Activated T-cell treated with anti-CD3 and anti-CD28 coated beads, Interleukin-2, amount 50 U/mL, for 4 hours (primary cell): ENCODE results near the gene CAMTA1. TPM values are rescaled to one million over a fixed set of nuclear protein-coding genes. Genes with fewer than 3 reads are reported as not detected.

Experiments
- ATAC-seq, 2 donors: fragments of 200-7000 bp; cut with Tn5 transposase; one replicate each; pipeline ENCODE4 v1.10.0; 2021
- DNase-seq: peaks from one replicate; pipeline ENCODE4 v3.0.0-alpha.2; 2020
- H3K27me3 Mint-ChIP-seq: one replicate; pipeline ENCODE4 v1.8.0; 2021; ENCODE audit warnings: low read depth, mixed read lengths
- H3K36me3 Mint-ChIP-seq: one replicate; pipeline ENCODE4 v1.8.0; 2022; ENCODE audit warnings: mixed read lengths; ENCODE audit not compliant: insufficient read depth
- H3K4me1 Mint-ChIP-seq: one replicate; pipeline ENCODE4 v1.8.0; 2021; ENCODE audit warnings: low read depth, mixed read lengths
- H3K4me3 Mint-ChIP-seq: one replicate; pipeline ENCODE4 v1.8.0; 2021; ENCODE audit warnings: mild to moderate bottlenecking, moderate library complexity, mixed read lengths
- H3K9me3 Mint-ChIP-seq: one replicate; pipeline ENCODE4 v1.8.0; 2021; ENCODE audit warnings: mixed read lengths
- total RNA-seq, 3 donors: library from RNA; stranded (reverse); gene quantifications; one replicate each; pipeline ENCODE4 v1.2.1, GENCODE V29; 2021

Gene CAMTA1
- total RNA-seq, 3 donors from 2014 or later: 47.5 to 50.3 (median 47.7) TPM

DNA sequence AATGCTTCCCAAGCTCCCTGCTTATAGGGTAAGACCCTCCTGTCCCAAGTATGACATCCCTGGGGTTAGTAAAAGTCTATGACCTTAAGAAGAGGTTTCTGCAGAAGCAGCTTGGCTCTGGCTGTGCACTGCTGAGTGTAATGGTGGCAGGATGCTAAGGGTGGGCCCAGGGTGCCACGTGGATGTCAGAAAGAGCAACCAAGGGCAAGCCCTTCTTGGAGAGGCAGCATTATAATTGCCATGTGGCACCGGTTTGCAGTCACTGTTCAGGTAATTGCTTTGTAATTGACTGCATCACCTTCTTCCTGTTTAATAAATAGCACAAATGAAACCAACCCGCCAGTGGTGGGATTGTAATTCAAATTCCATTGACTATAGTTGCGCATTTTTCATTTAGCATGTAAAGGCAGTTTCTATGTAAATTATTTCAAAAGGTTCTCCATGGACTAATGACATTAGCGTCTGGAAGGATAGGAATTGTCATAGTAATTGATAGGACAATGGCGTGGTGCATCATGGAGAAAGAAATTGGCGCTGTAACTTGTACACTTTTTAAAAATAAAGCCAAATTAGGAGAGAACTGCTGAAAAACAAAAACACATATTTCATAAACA, 495.2 kb downstream of the CAMTA1 start:
- no peak for DNase-seq
- Mint-ChIP-seq H3K4me3 (no peak overlapping the region), H3K36me3 (no peaks in the 10 kb centered on the region), H3K9me3 (no peaks in the 10 kb centered on the region), H3K27me3 (peaks cover 18% of the 10 kb centered on the region), H3K4me1 (no peaks in the 10 kb centered on the region)
- ATAC-seq: no peak

DNA sequence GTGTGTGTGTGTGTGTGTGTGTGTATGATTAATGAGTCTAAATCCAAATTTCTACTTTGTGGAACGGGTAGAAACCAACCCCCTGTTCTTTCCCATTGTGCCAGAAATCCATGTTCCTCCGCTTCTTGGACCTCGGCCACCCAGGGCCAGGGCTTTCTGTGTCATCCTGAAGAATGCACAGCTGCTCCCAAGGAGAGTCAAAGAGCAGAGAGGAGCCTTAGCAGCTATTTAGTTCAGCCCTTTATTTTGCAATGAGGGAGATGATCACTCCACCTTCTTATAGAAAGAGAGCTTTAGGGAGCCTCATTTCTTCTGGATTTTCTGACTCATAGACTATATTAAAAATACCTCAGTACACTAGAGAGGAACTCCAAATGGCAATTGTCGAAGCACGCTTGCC, 496.6 kb downstream of the CAMTA1 start:
- no peak for ATAC-seq
- no peak for DNase-seq
- peaks cover 25% of the 10 kb centered on the region for H3K27me3 Mint-ChIP-seq
- H3K4me3 Mint-ChIP-seq: no peak overlapping the region
- H3K36me3 Mint-ChIP-seq: no peaks in the 10 kb centered on the region
- H3K9me3 Mint-ChIP-seq: no peaks in the 10 kb centered on the region
- H3K4me1 Mint-ChIP-seq: no peaks in the 10 kb centered on the region

DNA sequence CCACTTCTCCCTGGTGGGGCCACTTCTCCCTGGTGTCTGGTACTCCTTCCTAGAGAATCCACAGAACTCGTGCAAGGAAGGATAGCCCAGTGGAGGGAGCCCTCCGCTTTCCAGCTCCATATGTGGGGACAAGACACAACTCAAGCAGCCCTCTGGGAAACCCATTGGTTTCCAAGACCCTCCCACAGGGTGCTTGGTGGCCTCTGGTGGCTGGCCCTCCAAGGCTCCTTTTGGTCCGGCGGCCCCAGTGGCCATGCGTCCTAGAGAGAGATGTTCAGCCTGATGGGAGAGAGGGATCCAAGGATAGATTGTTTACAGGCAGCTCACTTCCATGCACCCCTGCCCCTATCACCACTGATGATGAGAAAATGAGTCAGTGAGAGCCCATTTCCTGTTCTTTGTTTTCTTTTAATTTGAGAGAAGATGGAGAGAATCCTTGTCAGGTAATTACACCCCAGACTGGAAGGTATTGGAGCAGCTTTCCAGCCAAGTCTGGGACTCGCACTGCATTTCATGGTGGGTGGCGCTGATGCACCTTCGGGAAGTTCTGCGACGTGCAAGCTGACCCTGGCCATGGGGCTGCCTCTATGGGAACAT, 499.7 kb downstream of the CAMTA1 start:
- Mint-ChIP-seq H3K36me3 (no peaks in the 10 kb centered on the region), H3K9me3 (peaks cover 6% of the 10 kb centered on the region), H3K4me3 (no peak overlapping the region), H3K4me1 (no peaks in the 10 kb centered on the region), H3K27me3 (peaks cover 30% of the 10 kb centered on the region)
- ATAC-seq (no peak), DNase-seq (no peak)

DNA sequence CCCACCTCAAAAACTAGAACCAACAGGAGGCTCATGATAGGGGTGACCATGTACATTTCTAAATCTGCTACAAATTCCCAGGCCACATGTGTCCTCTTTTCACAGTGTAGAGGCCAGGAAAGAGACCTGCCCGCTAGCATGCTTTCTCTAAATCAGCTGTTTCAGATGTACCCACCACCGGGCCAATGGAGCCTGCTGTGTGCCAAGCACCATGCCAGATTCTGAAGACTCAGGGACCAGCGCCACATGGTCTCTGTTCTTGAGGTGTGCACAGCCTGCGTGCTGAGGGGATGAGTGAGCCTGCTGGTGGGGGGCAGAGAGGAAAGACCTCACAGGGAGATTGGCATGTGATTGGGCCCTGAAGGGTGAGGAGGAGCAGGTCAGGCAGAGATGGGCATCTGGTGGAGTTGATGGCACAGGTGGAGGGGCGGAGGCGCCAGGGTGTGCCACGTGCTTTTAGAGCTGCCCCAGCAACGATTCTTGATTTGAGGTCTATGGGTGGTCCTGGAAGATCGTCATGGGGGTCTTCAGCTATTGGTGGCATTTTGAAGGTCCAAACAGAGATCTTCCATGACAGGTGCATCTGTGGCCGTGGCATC, 500.7 kb downstream of the CAMTA1 start:
- H3K9me3 Mint-ChIP-seq: peaks cover 6% of the 10 kb centered on the region
- DNase-seq (no peak), ATAC-seq (no peak)
- peaks cover 30% of the 10 kb centered on the region for H3K27me3 Mint-ChIP-seq
- no peaks in the 10 kb centered on the region for H3K36me3 Mint-ChIP-seq
- H3K4me1 Mint-ChIP-seq: no peaks in the 10 kb centered on the region
- H3K4me3 Mint-ChIP-seq: no peak overlapping the region

DNA sequence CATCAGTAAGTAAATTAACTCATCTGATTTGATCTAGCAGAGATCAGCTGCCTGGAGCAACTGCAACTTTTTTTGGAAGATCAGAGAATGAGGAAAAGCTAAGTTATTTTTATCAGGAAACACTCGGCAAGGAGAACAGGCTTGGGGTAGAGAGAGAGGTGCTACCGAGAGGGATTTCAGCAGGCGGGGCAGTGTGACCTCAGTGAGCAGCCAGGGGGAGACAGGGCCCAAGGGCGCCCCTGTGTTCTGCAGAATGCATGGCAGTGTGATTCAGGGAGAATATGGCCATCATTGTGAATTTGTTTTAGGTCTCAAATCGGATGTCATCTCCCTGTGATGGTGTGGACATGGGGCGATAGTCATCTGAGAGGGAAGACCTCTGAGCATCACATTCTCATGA, 501.8 kb downstream of the CAMTA1 start:
- Mint-ChIP-seq H3K36me3 (no peaks in the 10 kb centered on the region), H3K27me3 (peaks cover 30% of the 10 kb centered on the region), H3K4me3 (no peak overlapping the region), H3K4me1 (no peaks in the 10 kb centered on the region), H3K9me3 (peaks cover 6% of the 10 kb centered on the region)
- no peak for ATAC-seq
- no peak for DNase-seq

DNA sequence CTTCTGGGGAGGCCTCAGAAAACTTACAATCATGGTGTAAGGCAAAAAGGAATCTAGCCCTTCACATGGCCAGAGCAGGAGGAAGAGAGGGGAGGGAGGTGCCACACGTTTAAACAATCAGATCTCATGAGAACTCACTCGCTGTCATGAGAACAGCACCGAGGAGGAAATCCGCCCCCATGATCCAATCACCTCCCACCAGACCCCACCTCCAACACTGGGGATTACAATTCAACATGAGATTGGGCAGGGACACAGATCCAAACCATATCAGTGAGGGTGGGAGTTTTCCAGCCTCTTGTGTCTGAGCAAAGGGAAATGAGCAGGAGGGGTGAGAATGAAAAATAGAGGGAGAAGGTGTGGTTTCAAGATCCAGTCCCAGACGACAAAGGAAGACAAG, 503.7 kb downstream of the CAMTA1 start:
- H3K27me3 Mint-ChIP-seq: peaks cover 22% of the 10 kb centered on the region
- no peaks in the 10 kb centered on the region for H3K36me3 Mint-ChIP-seq
- ATAC-seq: no peak
- H3K4me3 Mint-ChIP-seq: no peak overlapping the region
- no peaks in the 10 kb centered on the region for H3K4me1 Mint-ChIP-seq
- DNase-seq: no peak
- H3K9me3 Mint-ChIP-seq: peaks cover 6% of the 10 kb centered on the region

DNA sequence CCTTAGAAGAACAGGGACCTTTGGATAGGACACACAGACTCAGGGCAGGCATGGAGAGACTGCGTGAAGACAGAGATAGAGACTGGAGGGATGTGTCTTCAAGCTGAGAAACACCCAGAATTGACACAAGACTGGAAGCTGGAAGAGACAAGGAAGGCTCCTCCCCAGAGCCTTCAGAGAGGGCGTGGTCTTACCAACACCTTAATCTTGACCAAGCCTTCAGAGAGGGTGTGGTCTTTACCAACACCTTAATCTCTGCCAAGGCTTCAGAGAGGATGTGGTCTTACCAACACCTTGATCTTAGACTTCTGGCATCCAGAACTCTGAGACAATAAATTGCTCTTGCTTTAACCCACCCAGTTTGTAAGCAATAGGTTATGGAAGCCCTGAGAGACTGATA, 504.4 kb downstream of the CAMTA1 start:
- peaks cover 6% of the 10 kb centered on the region for H3K9me3 Mint-ChIP-seq
- ATAC-seq (no peak), DNase-seq (no peak)
- H3K4me1 Mint-ChIP-seq: no peaks in the 10 kb centered on the region
- H3K36me3 Mint-ChIP-seq: no peaks in the 10 kb centered on the region
- H3K4me3 Mint-ChIP-seq: no peak overlapping the region
- H3K27me3 Mint-ChIP-seq: peaks cover 18% of the 10 kb centered on the region

DNA sequence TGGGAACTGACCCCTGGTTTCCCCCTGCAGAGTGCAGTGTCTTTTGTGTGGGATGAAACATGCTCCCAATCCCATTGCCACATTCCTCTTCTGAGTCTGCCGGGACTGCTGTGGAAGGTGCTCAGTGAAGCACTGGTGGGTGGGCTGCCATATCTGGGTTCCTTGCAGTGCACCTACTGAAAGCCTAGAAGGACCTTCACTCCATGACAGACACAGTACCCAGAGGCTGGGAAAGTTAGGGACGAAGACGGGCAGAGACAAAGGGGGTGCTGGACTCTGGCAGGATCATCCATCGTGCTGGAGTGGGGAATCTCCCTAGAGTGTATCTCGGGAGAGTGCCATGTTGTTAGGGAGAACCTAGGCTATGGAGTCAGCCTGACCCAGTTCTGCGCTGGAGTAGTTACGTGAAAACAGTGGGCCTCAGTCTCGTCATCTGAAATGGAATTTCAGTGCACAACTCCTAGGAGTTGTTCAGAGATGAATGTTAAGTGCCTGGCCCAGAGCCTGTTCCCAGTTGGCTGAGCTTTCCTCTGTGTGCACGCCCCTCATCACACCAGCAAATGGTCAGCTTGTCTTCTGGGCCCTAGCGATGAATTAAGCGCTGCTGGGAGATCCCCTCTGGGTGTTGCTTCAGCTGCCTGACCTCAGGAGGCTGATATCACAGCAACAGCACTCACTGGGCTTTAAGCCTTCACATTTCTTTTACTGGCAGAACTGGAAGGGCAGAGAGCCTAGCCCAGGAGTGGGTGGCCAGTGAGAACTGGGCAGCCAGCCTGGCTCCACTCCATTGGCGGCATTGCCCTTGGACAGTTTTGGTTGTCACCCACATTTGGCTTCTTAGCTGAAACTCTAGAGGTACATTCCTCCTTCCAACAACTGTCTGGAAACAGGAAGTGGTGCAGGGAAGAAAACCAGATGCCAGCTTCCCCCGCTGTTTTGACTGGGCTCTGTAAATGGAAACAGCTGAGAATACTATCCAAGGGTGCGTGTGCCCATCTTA, 506.0 kb downstream of the CAMTA1 start:
- H3K4me3 Mint-ChIP-seq: no peak overlapping the region
- H3K27me3 Mint-ChIP-seq: peaks cover 12% of the 10 kb centered on the region
- DNase-seq (no peak), ATAC-seq (no peak)
- H3K9me3 Mint-ChIP-seq: peaks cover 6% of the 10 kb centered on the region
- no peaks in the 10 kb centered on the region for H3K36me3 Mint-ChIP-seq
- H3K4me1 Mint-ChIP-seq: no peaks in the 10 kb centered on the region

DNA sequence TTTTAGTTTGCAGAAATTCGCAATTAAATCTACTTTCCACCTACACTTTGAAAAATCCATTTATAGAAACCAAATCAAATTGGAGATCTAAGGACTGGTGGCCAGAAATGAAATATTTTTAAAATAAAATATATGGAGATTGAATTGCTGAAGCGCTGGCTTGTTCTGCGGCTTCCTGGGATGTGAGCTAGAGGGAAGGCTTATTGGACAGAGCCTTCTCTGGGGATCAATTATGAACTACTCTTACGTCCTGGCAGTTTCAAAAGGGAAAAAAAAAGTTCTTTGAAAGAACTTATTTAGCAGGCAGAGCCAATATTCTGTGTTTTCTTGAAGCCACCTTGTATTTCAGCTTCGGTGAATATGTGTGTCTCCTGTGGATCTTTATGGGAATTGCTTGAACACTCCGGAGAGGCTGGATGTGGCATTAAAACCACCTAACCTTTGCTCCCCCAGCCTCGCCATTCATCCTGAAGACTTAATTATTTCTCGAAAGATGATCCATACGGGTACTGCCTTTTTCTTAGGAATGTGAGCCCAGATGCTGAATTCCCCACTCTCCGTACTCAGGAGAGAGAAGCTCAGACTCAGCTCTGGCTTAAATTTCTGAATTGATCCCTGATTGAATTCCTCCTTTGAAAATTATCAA, 506.9 kb downstream of the CAMTA1 start:
- Mint-ChIP-seq H3K4me3 (no peak overlapping the region), H3K4me1 (no peaks in the 10 kb centered on the region), H3K36me3 (no peaks in the 10 kb centered on the region), H3K27me3 (peaks cover 10% of the 10 kb centered on the region), H3K9me3 (peaks cover 6% of the 10 kb centered on the region)
- ATAC-seq (no peak), DNase-seq (no peak)

DNA sequence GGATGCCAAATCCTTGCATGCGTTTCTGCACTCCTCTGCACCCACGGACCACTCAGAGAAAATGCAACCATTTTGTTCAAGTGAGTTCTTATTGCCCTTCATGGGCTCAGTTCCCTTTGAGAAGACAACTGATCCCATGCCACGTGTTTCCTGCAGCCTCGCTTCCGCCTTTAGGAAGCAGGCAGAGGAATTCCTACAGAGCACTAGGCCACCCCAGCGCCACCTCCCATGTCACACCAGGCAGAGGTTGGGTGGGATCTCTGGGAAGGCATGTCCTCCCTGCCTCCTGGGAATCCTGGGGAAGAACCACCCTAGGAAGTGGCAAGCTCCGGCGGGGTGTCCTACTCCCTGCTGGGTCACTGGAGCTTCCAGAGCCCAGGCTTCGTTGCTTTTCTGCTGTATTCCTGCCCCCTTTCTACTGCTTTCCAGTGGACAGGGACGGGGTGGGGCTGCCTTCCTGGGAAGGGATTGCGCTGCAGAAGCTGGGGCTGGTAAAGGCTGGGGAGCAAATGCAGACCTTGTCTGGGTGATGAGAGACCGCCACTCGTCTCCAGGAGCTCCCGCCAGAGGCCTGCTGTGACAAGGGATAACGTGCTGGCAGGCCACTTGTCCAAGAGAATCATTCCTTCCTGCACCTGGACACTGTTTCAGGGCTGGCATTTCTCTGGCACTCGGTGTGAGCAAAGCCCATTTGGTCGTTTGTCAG, 507.6 kb downstream of the CAMTA1 start:
- H3K9me3 Mint-ChIP-seq: peaks cover 4% of the 10 kb centered on the region
- ATAC-seq: no peak
- no peak overlapping the region for H3K4me3 Mint-ChIP-seq
- no peaks in the 10 kb centered on the region for H3K4me1 Mint-ChIP-seq
- H3K36me3 Mint-ChIP-seq: no peaks in the 10 kb centered on the region
- H3K27me3 Mint-ChIP-seq: peaks cover 12% of the 10 kb centered on the region
- DNase-seq: no peak

DNA sequence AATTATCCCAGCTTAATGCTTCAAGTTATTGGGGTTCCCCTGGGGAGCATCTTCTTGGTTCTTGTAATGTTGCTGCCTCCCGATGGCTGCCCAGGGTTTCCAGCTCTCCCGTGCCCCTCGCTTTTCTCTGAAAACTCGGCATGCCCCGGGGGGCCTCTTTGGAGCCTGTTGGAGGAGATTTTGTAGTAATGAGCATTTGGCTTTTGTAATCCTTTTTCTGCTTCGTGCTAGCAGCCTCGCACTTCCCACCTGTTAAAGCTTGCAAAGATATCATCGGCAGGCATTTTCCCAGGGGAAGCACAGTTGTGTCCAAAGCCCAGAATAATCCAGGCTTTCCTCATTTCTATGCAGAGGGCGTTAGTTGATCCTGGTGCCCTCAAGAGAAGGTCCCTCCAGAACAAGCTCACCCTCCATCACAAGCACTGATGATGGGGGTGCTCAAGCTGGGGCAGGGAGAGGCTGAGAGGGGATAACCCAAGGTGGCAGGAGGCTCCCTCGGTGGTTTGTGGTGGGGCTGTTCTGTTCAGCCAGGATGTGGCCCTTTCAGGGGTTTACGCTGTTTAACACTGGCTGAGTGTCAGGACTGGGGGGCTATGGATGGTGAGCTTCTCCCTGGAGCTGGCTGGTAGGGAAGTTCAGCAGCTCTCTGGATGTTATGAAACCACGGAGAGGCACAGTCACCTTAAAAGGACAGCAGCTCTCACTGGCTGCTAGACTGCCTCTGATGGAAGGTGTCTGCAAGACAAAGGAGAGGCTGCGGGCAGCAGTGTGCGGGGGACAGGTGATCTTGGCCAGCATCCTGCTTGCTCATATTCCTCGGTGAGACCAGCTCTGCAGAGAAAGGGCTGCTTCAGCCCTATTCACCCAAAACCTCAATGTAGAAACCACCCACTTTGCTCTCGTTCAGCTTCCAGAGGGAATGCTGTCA, 508.7 kb downstream of the CAMTA1 start:
- no peaks in the 10 kb centered on the region for H3K36me3 Mint-ChIP-seq
- H3K9me3 Mint-ChIP-seq: no peaks in the 10 kb centered on the region
- peaks cover 8% of the 10 kb centered on the region for H3K27me3 Mint-ChIP-seq
- H3K4me3 Mint-ChIP-seq: no peak overlapping the region
- H3K4me1 Mint-ChIP-seq: no peaks in the 10 kb centered on the region
- no peak for ATAC-seq
- DNase-seq: no peak

DNA sequence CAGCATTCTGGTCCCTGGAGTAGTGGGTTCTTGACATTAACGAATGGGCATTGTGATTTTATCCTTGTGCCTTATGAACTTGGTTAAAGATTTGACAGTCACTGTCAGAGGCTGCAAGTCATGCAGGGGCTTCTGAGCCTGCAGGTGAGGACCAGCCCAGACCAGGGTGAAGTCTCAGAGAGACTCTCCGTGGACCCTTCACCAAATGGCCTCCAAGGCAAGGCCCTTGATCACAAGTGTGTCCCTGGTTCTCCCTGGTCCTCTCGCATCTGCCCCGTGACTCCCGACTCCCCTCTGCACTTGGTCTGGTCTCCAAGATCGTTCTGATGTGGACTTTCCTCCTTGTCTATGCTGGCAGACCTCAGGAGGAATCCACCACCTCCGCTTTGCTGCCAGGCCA, 509.4 kb downstream of the CAMTA1 start:
- DNase-seq (no peak), ATAC-seq (no peak)
- Mint-ChIP-seq H3K4me1 (no peaks in the 10 kb centered on the region), H3K4me3 (no peak overlapping the region), H3K36me3 (no peaks in the 10 kb centered on the region), H3K27me3 (peaks cover 10% of the 10 kb centered on the region), H3K9me3 (no peaks in the 10 kb centered on the region)

DNA sequence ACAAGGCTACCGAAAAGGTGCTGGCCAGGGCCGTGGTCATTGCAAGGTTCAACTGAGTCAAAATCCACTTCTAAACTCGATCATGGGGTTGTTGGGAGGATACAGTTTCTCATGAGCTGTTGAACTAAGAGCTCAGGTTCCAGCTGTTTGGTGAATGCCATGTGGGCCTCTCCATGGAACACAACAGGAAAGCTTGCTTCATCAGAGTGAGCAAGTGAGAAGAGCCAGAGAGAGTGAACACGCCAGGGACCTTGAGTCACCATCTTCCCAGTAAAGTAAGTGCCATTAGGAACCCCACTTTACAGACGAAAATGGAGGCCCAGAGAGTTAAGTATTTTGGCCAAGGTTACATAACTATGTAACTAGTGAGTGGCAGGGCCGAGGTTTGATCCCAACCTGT, 510.7 kb downstream of the CAMTA1 start:
- ATAC-seq (no peak), DNase-seq (no peak)
- Mint-ChIP-seq H3K4me3 (no peak overlapping the region), H3K4me1 (no peaks in the 10 kb centered on the region), H3K27me3 (peaks cover 18% of the 10 kb centered on the region), H3K36me3 (no peaks in the 10 kb centered on the region), H3K9me3 (no peaks in the 10 kb centered on the region)
